Stomach (tissue), 4 donors: ENCODE data around the gene GNB5.

Source experiments
- EP300 ChIP-seq: sonication (generic); formaldehyde crosslinking; IDR thresholded peaks from one replicate; pipeline ENCODE4 v1.6.1; 2017; ENCODE audit warnings: antibody characterized with exemption
- POLR2A ChIP-seq, 4 donors: fragments of 450-650 bp; IDR thresholded peaks; one replicate each; pipeline ENCODE4 v1.6.1; 2016; ENCODE audit warnings: antibody characterized with exemption in 4 of 4, control low read depth in 2 of 4, mild to moderate bottlenecking in 1 of 4, moderate library complexity in 1 of 4
- POLR2AphosphoS5 ChIP-seq, 3 donors: sonication (generic); formaldehyde crosslinking; IDR thresholded peaks; one replicate each; pipeline ENCODE4 v1.6.1; 2016; ENCODE audit warnings: antibody characterized with exemption in 3 of 3
- TF ChIP-seq, protein P1 (sequence below), 7 experiments: fragments of 450-650 bp in 4 of 7; fragments of 200-600 bp in 3 of 7; sonication (generic) in 3 of 7; IDR thresholded peaks; one replicate each; pipeline ENCODE4 v1.5.1; 2016 to 2019; ENCODE audit warnings: antibody characterized with exemption in 7 of 7, control low read depth in 2 of 7, mild to moderate bottlenecking in 1 of 7

DNA sequence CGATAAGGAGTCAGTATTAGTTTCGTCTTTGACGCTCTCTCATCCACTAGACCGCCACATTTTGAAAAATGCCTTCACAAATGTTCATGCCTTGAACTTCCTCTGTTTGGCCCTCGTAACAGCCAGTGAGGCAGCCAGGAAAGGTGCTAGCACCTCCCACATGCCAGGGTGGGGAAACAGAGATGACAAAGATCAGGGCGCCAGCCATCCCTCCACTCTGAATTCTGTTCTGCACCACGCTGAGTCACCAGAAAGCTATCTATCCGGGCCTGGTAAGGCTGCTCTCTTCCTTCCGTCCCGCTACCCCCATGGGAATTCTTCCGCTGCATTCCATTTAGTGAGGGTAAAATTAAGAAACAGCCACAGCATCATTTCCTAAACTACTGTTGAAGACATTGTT, 47.3 kb downstream of the GNB5 start:
- TF ChIP-seq, protein P1, sequence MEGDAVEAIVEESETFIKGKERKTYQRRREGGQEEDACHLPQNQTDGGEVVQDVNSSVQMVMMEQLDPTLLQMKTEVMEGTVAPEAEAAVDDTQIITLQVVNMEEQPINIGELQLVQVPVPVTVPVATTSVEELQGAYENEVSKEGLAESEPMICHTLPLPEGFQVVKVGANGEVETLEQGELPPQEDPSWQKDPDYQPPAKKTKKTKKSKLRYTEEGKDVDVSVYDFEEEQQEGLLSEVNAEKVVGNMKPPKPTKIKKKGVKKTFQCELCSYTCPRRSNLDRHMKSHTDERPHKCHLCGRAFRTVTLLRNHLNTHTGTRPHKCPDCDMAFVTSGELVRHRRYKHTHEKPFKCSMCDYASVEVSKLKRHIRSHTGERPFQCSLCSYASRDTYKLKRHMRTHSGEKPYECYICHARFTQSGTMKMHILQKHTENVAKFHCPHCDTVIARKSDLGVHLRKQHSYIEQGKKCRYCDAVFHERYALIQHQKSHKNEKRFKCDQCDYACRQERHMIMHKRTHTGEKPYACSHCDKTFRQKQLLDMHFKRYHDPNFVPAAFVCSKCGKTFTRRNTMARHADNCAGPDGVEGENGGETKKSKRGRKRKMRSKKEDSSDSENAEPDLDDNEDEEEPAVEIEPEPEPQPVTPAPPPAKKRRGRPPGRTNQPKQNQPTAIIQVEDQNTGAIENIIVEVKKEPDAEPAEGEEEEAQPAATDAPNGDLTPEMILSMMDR (IDR thresholded peaks at IDR 0.05) = no peak
- TF ChIP-seq POLR2AphosphoS5 (IDR thresholded peaks at IDR 0.05) = no peak
- no peak for TF ChIP-seq EP300
- TF ChIP-seq POLR2A (IDR thresholded peaks at IDR 0.05) = no peak
